Fibroblast of gingiva (primary cell): ENCODE measurements around the gene EGLN1.
"Not testable (repeated sequence)": the region's sequence is repeated elsewhere in the genome, so short reads cannot be mapped to it uniquely, and the experiment has no call there.

Source experiments
- DNase-seq: peaks from one replicate; pipeline ENCODE4 v3.0.0-alpha.2; 2011; ENCODE audit warnings: low read depth

The EGLN1 gene

DNA sequence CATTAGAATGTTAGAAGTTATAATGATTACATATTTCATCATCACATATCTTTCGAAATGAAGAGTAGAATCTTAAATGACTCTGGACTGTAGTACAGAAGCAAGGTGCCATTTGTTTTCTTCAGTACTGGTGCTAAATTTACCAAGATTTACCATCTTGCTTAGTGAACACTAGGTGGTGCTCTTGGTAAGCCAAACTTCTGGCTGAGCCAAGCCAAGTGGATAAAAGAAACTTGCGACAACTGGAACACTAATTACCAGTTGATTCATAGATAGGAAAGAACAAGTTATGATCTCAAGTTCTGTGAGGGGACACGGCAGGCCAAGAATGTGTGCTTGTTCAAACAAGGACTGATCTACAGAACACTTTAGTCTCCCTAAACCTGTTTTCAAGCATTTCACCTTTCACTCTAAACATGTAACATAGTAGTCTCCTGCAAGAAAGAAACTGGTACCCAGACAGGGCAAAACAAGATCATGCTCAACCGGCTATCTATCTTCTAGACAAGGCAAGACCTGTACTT is 64.2 kb downstream of the EGLN1 start:
- DNase-seq, result peak; percentile 79

DNA sequence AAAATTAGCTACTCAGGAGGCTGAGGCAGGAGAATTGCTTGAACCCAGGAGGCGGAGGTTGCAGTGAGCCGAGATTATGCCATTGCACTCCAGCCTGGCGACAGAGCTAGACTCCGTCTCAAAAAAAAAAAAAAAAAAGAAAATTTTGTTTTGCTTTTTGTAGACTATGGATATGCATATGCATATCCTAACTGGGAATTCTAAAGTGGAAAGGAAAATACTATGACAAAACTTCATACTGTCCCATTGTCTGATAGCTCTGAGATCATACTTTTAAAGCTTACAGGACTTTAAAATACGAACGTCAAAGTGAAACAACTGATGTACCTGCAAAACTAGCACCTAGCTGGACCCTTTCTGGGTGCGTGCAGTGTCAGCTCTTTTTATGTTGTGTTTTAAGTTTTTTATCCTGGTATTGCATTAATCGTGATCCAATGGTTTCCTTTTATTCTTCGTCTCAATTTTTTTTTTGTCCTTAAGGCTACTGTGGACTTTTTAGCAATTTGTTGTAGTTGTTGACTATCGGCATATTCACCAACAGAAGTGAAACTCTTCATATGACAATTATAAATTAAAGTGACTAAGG is 64.8 kb downstream of the EGLN1 start:
- DNase-seq, result no peak

DNA sequence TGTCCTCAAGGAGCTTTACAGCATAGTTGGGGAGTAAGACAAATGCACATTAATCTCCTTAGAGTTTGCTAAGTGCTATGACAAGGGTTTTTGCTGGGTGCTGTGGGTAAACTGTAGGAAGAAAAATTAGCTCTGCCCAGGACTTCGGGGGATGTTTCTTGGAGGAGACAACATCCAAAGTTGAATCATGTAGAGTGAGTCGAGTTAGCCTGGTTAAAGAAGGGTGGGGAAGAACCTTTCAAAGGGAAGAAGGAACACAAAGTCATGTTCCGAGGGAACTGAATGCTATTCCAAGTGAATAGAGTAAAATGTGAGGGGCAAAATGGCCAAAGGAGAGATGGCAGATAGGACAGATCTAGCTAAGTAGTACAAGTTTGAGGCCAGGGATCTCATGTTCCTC is 66.9 kb downstream of the EGLN1 start:
- no peak for DNase-seq

DNA sequence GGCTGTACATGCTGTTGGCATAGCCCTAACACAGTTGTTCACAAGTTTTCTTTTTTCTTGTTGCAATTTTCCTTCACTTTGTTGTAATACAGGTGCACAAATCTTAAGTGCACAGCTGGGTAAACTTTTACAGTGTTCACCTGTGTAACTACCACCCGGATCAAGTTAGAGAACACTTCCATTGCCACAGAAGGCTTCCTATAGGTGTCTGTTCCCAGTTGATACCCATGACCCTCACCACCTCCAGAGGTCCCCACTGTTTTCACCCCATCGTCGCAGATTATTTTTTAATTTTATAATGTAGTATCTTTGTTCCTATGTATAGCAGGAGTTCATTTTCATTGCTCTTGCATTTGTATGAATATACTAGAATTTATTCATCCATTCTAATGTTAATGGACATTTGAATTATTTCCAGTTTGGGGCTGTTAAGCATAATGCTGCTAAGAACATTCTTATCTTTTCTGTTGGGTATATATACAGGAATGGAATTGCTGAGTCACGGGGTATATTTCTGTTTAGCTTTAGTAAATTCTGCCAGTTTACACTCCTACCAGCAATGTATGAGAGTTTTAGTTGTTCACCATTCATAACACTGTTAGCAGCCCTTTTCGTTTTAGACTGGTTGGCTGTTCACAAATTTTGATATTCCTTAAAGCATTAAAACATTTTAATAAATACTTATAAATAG is 67.6 kb downstream of the EGLN1 start:
- peak; percentile 6 for DNase-seq

DNA sequence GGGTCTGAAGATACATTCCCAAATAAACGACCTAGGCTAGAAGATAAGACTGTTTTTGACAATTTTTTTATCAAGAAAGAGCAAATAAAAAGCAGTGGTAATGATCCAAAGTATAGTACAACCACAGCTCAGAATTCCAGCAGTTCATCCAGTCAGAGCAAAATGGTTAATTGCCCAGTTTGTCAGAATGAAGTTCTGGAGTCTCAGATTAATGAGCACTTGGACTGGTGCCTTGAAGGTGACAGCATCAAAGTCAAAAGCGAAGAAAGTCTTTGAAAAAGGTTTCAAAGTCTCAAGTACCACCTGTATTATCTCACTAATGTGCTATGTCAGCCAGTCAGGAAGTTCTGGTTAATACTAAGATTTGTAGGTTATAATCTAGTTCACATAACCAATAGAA is 69.0 kb downstream of the EGLN1 start:
- no peak for DNase-seq

DNA sequence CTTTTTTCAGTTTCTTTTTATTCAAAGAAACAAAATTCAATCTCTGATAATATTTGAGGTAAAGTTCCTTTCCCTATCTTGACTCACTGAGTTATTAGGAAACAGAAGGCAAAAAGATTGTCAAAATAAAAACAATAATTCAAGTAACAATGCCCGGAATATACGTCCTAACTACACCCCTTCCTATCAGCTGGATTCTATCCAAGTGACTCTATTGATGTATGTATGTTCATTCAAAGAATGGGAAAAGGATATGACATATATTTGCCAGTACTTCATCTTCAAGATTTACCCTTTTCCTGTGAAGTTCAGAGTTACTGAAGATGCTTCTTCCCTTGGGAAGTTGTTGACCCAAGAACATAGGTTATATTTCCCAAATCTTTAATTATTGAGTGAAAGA is 70.3 kb downstream of the EGLN1 start:
- no peak for DNase-seq

DNA sequence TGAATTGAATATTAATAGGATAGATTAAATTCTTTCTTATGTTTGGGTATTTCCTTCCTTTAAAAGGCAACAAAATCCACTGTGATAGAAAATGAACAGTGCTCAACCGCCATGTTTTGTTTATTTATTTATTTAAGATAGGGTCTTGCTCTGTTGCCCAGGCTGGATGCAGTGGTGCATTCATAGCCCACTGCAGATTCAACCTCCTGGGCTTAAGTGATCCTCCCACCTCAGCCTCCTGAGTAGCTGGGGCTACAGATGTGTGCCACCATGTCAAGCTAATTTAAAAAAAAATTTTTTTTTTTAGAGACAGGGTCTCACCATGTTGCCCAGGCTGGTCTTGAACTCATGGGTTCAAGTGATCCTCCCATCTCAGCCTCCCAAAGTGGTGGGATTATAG is 73.2 kb downstream of the EGLN1 start:
- DNase-seq, result not testable (repeated sequence)

DNA sequence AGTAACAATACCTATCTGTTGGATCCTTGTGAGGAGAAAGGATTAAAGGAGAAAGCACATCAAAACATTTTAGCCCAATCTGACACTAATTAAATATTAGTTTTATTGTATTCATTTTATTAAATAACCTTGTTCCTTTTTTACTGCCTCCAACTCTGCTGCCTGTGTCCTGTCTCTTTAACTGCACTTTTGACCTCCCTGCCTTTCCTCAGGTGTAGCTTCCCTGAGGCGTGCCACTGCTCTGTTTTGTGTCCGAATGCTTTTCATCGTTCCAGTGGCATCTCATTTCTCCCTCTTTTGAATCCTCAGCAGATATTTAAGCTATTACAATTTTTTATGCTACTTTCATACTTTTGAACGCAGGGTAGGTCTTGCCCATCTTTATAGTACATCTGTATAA is 73.6 kb downstream of the EGLN1 start:
- no peak for DNase-seq

DNA sequence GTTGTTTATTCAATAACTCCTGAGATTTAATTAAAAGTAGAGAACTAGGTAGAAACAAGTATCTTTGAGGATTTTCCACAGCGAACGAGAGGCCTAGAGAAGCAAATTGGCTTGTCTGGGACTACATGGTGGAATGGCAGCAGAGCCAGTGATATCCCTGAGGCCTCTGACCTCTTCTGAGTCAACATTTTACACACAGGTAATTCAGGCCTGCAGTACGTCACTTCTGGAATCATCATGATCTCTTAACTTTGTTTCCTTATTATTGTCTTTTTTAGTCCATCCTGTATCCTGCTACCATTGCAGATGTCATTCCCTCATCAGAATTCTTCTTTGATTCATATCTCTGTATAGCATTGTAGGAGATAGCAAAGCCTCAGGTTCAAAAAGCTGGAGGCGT is 74.1 kb downstream of the EGLN1 start:
- no peak for DNase-seq

DNA sequence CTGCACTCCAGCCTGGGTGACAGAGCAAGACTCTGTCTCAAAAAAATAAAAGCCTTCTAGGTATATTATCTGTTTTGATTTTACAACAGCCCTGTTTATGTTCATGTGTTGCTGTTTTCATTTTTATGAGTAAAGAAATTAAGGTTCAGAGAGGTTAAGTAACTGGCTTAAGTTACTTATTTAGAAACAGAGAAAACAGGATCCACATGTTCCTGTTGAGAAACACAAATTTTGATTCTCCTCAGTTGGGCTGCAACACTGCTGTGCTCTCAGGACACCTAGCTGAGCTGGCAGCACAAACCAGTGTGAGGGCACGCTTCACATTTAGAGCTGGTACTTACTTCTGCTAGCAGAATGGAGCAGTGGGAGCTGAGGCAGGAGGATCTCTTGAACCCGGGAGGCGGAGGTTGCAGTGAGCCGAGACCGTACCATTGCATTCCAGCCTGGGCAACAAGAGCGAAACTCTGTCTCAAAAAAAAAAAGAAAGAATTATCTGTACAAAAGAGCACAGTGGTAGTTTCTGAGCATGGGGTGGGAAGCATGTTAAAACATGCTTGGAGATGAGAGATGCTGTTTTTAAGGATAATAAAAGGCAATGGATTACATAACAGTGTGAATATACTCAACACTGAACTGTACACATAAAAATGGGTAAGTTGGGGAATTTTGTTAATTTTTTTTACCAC is 81.6 kb downstream of the EGLN1 start:
- peak; percentile 42 for DNase-seq

DNA sequence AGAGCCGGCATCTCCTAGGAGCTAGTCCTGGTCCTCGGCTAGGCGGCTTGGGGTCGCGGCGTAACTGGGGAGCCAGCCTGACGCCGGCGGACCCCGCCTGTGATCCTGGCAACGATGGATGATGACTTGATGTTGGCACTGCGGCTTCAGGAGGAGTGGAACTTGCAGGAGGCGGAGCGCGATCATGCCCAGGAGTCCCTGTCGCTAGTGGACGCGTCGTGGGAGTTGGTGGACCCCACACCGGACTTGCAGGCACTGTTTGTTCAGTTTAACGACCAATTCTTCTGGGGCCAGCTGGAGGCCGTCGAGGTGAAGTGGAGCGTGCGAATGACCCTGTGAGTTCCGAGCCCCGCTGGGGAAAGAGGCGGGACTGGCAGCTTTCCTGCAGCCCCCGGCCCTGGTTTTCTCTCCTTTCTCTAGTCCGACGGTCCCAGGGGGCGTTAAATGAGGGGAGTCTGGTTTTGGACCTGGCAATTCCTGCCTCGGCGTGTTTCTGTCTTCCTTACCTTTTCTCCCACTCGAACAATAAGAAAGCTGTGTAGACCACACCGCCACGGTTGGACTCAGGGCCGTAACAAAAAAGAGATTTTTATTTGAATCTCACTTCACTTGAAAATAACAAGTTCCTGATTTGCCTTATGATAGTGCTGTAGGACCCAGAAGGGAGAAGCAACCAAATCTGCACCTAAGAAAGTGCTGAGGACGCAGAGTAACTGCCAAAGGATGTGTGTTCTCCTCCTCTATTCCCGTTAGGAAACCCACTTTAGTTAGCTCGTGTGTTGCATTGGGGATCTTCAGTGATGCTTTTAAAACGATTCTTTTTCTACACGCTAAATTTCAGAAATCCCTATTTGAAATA is 83.6 kb downstream of the EGLN1 start, which contains the start of gene SPRTN:
Gene SPRTN, plus strand, starts transcription at position 24 of the 859 bp plus-strand sequence. Its CDS starts 91 bp downstream, at position 115.
- no peak for DNase-seq

DNA sequence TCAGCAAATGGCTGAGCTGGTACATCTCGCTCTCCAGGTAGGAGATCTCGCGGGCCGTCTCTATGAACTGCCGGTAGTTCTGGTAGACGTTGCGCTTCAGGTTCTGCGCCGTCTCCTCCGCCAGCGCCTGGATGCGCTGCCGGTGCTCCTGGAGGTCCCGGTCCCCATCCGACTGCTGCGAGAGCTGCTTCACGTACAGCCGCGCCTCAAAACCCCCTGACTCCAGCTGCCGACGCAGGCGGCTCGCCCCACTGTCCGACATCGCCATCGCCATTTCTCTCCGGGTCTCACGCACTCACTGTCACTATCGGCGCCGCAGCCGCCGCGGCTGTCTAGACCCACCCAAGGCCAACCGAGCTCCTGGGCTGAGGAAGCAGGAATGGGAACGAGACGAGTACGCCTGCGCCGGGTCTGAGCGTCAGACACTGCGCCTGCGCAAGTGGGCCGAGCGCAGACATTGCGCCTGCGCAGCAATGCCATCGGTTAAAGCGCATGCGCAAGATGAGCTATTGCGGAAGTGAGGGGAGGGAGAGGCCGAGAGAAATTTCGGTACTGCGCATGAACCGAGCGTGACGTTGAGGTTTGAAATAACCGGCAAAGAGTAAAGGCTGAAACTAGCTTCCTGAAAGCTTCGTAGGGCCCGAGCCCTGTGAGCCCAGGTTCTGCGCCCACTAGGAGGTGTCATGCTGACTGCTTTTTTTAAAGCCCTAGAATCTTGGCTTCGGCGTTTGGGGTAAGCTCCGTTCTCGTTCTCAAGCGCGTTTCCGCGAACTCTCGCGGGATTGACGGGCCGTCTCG is 84.4 kb downstream of the EGLN1 start, which contains the start of gene EXOC8:
Gene EXOC8, minus strand, starts transcription at position 381 of the 798 bp plus-strand sequence. Its CDS starts 107 bp downstream, at position 274.
- peak; percentile 94 for DNase-seq

DNA sequence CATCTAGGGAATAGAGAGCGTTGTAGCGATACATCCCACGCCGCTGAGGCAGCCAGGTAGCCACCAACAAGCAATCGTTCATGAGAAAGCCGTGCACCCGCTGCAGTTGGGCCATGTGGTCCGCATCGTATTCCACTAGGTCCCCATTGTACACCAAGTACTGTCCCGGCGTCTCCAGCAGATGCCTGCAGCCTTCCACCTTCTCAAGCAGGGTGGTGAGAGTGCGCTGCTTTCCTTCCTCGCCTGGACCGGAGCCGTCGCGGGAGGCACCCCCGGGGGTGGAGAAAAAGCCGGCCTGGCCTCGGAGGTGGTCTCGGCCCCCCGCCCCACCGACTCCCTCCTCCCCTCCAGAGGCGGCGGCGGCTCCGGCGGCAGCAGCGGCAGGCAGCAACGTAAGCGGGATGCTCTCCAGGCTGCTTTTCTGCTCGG is 85.0 kb downstream of the EGLN1 start:
- no peak for DNase-seq

DNA sequence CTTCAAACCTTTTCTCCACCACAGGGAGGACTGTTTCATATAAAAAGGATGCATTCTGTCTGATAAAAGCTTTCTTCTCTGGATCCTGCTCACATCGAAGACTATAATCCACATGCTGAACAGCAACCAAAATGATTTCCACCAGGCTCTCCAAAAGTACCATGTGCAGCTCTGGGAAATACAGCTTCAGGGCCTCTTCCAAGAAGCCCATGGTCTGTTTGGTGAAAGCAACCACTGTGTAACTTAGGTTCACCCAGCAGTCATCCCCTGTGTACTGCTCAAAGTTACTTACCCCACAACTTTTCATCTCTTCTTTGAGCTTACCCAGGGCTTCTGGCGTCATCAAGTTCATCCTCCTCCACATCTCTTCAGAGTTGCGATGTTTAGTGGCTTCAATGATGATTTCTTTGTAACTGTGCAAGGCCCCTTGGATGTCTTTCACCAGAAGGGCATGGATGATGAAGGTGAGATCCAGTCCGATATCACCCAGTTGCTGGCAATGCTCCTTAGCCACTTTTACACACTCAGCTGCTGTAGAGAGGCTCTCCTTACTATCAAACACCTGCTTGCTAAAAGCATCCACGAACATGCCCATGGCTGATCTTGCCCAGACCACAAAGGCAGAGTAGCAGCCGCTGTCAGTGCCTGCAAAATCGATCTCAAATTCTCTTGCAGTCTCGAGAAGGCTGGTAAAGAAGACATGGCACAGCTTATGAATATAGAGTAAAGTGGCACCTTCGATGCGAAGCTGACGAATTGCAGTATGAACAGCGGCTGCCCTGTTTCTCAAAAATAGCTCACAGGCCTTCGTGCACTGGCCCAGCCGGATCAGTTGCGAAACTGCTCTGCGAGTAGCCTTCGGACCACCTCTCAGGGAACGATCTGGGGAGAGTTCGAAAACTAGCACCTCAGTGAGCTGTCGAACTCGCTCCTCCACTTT is 86.2 kb downstream of the EGLN1 start:
- DNase-seq, result no peak

DNA sequence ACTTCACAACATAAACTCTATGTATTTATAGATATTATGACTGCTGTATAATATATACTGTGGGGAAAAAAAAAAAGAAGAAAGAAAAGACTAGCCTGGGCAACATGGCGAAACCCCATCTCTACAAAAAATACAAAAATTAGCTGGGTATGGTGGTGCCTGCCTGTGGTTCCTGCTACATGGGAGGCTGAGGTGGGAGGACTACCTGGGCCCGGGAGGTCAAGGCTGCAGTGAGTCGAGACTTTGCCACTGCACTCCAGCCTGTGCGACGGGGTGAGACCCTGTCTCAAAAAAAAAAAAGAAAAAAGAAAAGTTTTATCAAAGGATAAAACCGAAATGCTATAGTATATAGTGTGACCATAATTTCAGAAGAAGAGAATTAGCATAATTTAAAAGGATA is 87.1 kb downstream of the EGLN1 start:
- no peak for DNase-seq

DNA sequence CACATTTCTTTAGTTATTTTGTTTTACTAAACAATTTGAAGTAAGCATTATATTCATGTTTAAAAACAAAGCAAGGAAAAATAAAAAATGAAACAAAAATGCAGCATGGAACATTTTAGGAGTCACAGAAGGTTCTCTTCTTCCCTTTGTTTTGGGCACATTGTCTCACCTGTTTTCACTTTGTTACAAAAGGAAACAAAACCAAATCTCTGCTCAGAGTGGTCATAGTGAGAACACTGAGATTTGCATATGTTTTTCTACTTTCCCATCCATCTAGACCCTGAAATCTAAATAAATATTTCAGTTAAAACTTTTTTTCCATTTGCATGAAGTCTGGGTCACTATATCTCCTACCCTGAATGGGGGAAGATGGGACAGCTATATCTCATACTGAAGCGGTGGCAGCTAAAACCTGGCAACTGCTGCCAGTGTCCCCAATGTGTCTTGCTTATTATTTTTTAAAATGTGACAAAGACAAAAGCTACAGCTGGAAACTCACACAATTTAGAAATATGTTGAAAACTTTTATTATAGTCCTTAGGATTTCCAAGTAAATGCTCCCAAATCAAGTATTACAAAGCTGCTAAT is 87.9 kb downstream of the EGLN1 start:
- DNase-seq, result no peak

DNA sequence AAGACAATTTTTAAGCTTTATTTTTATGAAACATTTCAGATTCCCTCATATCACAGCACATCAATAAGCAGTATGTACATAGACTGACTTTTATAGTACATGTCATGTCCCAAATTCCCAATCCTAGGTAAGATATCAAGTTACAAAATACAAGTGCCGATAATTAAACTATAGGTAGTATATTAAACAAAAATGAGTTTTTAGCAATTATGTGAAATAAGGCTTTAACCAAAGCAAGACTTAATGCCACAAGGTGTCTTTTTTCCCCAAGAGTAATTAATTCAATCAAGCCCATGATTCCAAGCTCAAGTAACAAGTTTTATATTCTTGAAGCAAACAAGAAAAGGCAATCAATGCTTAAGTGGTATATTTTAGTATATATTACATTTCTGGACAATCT is 89.3 kb downstream of the EGLN1 start:
- no peak for DNase-seq

DNA sequence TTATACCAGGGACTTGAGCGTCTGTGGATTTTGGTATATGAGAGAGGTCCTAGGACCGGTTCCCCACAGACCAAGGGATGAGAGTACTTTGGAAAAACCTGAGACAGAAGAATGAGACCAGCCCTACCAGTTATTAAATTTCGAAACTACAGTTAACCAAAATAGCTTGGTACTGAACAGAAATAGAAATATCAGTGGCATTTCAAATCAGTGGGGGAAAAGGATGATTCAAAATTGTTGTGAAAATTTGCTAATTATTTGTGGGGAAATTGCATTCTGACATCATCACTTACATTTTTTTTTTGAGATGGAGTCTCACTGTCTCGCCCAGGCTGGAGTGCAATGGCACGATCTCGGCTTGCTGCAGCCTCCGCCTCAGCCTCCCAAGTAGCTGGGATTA is 92.6 kb downstream of the EGLN1 start:
- DNase-seq, result no peak

DNA sequence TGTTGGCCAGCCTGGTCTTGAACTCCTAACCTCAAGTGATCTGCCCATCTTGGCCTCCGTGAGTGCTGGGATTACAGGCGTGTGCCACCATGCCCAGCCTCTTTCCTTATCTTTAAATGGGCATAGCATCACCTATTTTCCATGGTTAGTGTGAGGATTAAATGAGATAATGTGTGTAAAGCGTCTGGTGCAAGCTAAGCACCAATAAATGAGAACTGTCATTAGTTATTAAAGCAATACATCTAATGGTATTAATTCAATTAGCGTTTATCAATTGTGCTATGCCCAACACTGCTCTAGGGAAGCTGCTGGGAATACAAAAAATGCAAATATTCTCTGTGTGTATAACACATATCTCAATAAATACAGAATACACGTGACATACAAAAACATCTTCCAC is 94.5 kb downstream of the EGLN1 start:
- no peak for DNase-seq

DNA sequence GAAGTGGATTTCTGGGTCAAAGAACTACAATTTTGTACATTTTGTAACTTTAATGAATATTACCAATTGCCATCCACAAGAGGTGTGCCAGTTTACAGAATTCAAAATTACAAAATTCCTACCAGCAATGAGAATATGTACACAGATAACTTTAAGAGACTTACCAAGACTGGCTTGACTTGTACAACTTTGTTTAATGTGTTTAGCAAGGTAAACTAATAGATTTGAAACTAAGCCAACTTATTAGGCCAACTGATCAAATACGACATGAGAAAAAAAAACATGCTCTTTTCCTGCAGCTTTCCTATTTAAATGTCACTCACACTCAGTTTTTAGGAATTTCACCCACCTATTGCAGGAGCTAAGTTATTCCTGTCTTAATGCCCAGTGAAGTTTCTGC is 95.8 kb downstream of the EGLN1 start:
- no peak for DNase-seq
